HG03457 (cell line): ENCODE data around the gene TRAPPC14.
"Not testable (repeated sequence)": the region's sequence is repeated elsewhere in the genome, so short reads cannot be mapped to it uniquely, and the experiment has no call there.

ENCODE experiments used
- ATAC-seq: cut with Tn5 transposase; IDR thresholded peaks from one replicate; pipeline ENCODE4 v1.9.1; 2021; ENCODE audit warnings: moderate number of reproducible peaks; ENCODE audit not compliant: unreplicated experiment

Gene TRAPPC14

GRCh38 chr7:100155553-100156317 lies 2.8 kb downstream of the TRAPPC14 start:
- ATAC-seq, result no peak

GRCh38 chr7:100154651-100155491 lies 3.7 kb downstream of the TRAPPC14 start:
- no peak for ATAC-seq

DNA sequence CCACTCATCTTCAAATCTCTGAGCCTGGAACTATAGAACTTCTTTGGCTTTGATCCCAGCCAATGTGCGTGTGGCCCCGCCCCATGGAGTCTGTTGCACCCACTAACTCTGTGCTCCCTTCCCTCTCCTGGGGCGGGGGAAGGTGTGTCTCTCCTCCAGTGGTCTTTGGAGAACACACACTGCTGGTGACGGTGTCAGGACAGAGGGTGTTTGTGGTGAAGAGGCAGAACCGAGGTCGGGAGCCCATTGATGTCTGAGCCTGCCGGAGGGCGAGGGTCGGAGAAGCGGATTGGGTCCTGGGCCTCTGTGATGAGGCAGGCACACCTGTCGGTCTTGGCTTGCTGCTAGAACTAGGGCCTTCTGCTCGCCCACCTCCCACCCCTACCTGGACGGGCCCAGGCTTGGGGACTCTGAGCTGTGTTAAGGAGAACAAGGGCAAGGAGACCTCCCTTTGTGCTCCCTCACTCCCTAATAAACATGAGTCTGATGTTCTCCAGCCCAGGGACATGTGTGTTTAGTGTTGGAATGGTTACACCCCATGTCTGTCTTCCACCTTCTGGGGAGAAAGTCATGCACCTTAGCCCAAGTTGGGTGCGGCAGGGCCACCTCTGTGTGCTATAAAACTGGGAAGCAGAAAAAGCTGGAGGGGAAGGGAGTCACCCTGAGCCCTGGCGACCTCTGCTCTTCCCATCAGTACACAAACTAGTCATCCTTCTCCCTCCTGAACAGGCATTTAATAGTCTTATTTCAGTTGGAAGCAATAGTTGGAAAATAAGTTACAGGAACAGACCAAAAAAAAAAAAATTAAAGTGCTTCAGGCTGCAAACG lies 4.6 kb downstream of the TRAPPC14 start:
- ATAC-seq, result no peak

- ATAC-seq, result no peak
These were observed 5.4 kb downstream of the TRAPPC14 start for GRCh38 chr7:100152937-100153666.

- no peak for ATAC-seq
These were observed 6.1 kb downstream of the TRAPPC14 start for GRCh38 chr7:100152404-100152803.

- ATAC-seq, result peak; percentile 94
These were observed 9.8 kb downstream of the TRAPPC14 start, which contains the start of gene LAMTOR4 for GRCh38 chr7:100148559-100149328. TSS of gene LAMTOR4 (plus strand) at chr7:100148918. CDS start at chr7:100148973, 55 bp downstream.

- no peak for ATAC-seq
These were observed 10.3 kb downstream of the TRAPPC14 start for GRCh38 chr7:100148225-100148558.

DNA sequence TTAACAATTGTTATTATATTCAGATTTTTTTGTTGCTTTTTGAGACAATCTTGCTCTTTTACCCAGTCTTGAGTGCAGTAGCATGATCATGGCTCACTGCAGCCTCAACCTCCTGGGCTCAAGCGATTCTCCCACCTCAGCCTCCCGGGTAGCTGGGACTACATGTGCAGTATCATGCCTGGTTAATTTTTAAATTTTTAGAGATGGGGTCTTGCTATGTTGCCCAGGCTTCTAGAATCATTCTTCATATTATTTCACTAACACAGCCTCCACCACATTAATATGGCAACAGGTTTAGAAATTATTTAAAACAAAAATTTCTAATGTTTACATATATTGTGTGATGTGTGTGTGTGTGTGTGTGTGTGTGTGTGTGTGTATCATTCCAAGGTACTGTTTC lies 11.2 kb downstream of the TRAPPC14 start:
- ATAC-seq, result no peak

- ATAC-seq, result not testable (repeated sequence)
These were observed 12.2 kb downstream of the TRAPPC14 start for GRCh38 chr7:100146350-100146749.

DNA sequence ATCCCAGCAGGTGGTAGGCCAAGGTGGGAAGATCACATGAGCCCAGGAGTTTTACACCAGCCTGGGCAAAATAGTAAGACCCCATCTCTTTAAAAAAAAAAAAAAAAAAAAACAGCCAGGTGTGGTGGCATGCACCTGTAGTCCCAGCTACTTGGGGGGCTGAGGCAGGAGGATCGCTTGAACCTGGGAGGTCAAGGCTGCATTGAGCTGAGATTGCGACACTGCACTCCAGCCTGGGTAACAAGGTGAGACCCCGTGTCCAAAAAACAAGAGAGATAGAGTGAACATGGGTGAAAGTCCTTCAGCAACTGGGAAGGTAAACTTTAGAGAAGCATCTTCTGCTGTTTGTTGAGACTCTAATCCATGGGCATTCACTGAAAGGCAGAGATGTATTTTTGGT lies 16.1 kb downstream of the TRAPPC14 start:
- no peak for ATAC-seq

DNA sequence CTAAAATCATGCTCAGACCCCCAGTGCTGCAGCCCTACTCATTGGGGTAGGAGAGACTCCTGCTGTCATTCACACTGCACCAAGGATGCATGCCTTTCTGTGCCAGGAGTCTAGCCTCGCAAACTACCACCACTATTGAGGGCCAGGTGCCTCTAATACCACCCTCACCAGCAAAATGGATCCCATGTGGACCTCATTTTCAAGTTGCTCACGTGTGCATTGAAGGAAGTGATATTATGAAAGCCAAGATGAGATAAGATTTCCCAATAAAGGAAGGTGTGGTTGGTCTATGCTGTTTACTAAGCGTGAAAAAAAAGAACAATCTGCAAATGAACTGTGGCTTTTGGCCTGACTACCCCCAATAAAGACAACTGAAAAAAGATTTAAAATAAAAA lies 17.0 kb downstream of the TRAPPC14 start:
- no peak for ATAC-seq

DNA sequence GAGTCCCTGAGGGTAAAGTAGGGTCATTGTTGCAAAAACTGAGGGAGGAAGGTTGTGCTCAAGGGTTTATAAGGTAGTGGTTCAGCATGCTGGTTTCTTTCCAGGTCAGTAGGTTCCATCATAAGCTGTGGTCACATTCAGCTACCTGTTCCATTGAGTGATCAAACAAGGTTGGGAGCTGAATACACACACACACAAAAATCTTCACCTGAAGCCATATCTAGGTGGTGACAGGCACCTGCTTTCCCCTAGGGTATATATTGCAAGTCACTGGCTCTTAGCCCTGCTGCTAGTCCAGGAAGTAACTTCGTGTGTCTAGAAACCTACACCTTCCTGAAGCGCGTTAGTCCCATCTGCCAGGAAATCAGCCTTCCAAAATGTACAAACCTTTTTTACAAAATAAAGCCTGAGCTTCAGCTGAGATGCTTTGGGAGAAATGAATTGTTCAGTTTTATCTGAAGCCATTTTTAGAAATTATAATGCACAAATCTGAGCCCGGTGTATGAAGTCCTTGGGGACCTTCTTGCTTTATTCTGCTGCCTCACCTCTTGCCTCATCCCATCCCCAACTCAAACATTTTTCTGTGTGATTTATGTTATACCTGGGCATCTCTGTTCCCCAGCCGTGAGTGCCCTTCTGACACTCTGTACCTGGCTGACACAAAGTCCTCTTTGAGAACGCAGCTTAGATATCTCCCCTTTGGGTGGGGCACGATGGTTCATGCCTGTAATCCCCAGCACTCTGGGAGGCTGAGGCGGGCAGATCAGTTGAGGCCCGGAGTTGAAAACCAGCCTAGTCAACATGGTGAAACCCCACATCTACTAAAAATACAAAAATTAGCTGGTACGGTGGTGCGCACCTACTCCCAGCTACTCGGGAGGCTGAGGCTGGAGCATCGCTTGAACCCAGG lies 20.4 kb downstream of the TRAPPC14 start:
- no peak for ATAC-seq

DNA sequence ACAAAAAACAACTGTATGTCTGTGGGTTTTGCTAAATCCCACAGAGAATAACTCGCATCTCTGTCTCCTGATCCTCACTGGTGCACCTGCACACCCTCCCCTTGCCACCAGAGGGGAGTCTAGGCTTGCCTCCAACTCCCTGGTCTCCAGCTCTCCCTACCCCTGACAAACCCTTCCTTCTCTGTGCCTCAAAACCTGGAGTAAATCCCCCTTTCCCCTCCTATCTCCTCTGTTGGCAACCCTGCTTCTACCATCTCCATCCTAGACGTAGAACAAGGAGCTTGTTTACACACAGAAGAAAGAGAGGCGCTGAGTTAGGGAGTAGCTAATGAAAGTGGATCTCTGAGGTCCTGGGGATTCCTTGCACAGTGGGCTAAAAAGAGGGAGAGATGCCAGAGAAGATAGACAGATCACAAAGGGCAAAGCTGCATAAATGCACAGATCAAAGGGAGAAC lies 25.8 kb downstream of the TRAPPC14 start:
- ATAC-seq, result no peak

- no peak for ATAC-seq
These were observed 26.4 kb downstream of the TRAPPC14 start for GRCh38 chr7:100132126-100132525.

DNA sequence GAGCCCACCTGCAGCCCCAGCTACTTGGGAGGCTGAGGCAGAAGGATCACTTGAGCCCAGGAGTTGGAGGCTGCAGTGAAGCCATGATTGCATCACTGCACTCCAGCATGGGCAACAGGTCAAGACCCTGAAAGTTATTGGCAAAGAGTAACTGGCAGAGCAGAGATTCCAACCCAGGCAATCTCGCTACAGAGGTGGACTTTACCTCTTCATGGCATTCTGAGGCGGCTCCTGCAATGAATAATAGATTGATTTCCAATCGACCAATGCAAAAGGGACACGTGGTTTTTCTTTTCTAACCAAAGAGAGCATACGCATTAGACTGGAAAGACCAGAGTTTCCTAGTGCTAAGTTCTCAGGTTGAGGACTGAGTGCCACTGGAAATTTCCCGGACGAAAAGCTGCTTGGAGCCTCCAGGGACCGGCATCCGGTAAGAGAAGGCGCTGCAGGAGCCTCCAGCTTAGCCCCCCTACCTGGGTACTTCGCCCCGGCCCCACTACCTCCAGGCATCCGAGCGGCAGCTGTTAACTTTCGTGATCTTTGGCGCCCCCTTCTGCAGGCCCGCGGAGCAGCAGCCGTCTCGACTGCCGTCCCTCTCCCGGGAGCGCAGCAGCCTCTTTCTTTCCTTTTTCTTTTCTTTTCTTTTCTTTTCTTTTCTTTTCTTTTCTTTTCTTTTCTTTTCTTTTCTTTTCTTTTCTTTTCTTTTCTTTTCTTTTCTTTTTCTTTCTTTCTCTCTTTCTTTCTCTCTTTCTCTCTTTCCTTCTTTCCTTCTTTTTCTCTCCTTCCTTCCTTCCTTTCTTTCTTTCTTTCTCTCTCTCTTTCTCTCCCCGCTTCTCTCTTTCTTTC lies 27.7 kb downstream of the TRAPPC14 start:
- ATAC-seq, result no peak

DNA sequence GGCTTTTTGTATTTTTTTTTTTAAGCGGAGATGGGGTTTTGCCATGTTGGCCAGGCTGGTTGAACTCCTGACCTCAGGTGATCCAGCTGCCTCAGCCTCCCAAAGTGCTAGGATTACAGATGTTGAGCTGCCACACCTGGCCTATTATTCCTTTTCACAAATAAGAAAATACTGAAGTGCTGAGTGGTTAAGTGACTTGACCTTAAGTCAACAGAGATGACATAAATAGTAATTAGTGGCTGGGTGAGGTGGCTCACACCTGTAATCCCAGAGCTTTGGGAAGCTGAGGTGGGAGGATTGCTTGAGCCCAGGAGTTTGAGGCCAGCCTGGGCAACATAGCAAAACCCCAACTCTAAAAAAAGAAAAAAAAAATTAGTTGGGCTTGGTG lies 28.3 kb downstream of the TRAPPC14 start:
- not testable (repeated sequence) for ATAC-seq

DNA sequence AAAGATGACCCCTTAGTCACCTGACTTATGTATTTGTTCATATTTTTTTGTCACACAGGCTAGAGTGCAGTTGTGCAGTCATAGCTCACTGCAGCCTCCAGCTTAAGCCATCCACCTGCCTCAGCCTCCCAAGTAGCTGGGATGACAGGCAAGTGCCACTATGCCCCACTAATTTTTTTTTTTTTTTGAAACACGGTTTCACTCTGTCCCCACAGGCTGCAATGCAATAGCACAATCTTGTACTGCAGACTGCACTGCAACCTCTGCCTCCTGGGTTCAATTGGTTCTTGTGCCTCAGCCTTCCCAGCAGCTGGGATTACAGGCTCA lies 29.9 kb downstream of the TRAPPC14 start:
- no peak for ATAC-seq
